Measurements from ENCODE around the gene SERPINA5. TPM values are rescaled to one million over a fixed set of nuclear protein-coding genes. Genes with fewer than 3 reads are reported as not detected.
A peak's percentile ranks its signal among the peaks of the same experiment; 100 is the strongest.

Gene SERPINA5
- total and polyA plus RNA-seq, 4 donors = 0.89 to 2.2 (median 1.4) TPM

DNA sequence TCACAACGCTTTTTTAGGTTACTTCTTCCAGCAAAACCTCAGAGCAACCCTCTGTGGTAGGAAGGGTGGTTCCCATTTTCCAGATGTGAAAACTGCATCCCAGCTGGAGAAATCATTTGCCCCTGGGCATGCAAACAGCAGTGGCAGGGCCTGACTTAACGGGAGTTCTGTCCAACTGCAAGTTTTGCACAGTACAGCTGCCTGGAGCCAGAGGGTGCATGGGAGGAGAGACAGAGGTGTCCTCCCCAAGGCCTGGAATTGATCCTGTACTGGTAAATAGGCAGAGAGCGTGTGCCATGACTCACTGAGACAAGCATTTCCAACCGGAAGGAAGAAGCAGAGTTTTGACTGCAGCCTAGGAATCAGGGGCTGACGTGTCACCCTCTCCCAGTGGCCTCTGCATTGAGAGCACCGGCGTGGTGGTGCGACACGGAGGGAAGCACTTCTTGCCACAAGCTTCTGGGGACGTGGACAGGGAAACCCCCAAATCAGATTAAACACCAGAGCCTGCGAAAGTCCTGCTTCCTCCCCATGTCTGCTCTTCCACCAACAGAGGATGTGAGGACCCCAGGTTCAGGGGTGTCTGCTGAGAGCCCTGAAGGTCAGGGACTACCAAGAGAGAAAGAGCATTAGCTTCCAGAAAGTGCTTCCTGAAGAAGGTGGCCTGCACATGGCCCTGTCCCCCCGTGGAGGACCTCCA lies 39.0 kb upstream of the SERPINA5 start:
- no peak overlapping the region for H3K27ac ChIP-seq (ENCODE audit: low read depth, low read length)
- DNase-seq (ENCODE audit: low read depth in 4 of 6, low spot score in 6 of 6) = no peak
- 87% methylated on average over 11 of the region's 12 CpGs for WGBS (ENCODE audit: insufficient coverage)
- no peaks in the 10 kb centered on the region for H3K27me3 ChIP-seq (ENCODE audit: control insufficient read depth, insufficient read depth, low read length)
- peaks cover 12% of the 10 kb centered on the region for H3K4me1 ChIP-seq (ENCODE audit: control insufficient read depth, insufficient read depth, low read length)
- no peak overlapping the region for H3K4me3 ChIP-seq (ENCODE audit: low read depth, low read length)
- peaks cover 2% of the 10 kb centered on the region for H3K9me3 ChIP-seq (ENCODE audit: control insufficient read depth, insufficient read depth, low read length)
- H3K36me3 ChIP-seq (ENCODE audit: control insufficient read depth, insufficient read depth, low read length) = no peaks in the 10 kb centered on the region

GRCh38 chr14:94542811-94543440 lies 38.3 kb upstream of the SERPINA5 start:
- no peaks in the 10 kb centered on the region for H3K27me3 ChIP-seq (ENCODE audit: control insufficient read depth, insufficient read depth, low read length)
- H3K36me3 ChIP-seq (ENCODE audit: control insufficient read depth, insufficient read depth, low read length) = no peaks in the 10 kb centered on the region
- H3K9me3 ChIP-seq (ENCODE audit: control insufficient read depth, insufficient read depth, low read length) = peaks cover 2% of the 10 kb centered on the region
- peaks cover 12% of the 10 kb centered on the region for H3K4me1 ChIP-seq (ENCODE audit: control insufficient read depth, insufficient read depth, low read length)
- no peak overlapping the region for H3K27ac ChIP-seq (ENCODE audit: low read depth, low read length)
- H3K4me3 ChIP-seq (ENCODE audit: low read depth, low read length) = no peak overlapping the region
- 78% methylated on average over 8 of the region's 9 CpGs for WGBS (ENCODE audit: insufficient coverage)
- DNase-seq (ENCODE audit: low read depth in 4 of 6, low spot score in 6 of 6) = no peak

DNA sequence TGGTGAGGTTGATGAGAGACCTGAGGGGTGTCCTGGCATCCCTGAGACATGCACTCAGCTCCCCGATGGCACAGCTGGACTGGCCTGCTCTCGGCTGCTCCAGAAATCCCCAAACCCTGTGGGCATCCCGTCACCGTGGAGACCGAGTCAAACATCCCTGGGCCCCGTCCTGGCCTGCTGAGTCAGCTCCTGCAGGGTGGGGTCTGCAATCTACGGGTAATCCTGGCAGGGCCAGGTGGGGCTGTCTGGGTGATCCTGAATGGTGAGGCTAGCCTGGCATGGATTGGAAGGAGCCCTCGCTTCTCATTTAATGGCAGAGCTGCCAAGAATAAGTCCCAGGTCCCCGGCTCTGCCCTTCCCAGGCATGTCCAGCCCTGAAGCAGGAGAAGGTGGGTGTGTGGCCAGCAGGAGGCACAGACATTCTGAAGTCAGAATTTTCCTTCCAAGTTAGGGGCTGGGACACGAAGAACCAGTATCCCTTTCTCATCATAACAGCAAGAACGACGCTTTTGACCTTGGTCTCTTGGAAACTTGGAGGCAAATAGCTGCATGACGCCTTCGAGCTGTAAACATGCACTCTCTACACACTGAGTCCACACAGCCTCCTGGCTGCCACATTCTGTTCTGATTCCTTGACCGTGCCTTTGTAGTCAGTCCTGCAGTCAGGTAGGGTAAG lies 37.6 kb upstream of the SERPINA5 start:
- DNase-seq (ENCODE audit: low read depth in 4 of 6, low spot score in 6 of 6) = peak in 1 of 6 donors; percentile 18
- H3K27me3 ChIP-seq (ENCODE audit: control insufficient read depth, insufficient read depth, low read length) = no peaks in the 10 kb centered on the region
- WGBS (ENCODE audit: insufficient coverage) = 75% methylated on average over 14 of the region's 15 CpGs
- H3K27ac ChIP-seq (ENCODE audit: low read depth, low read length) = no peak overlapping the region
- no peaks in the 10 kb centered on the region for H3K36me3 ChIP-seq (ENCODE audit: control insufficient read depth, insufficient read depth, low read length)
- H3K9me3 ChIP-seq (ENCODE audit: control insufficient read depth, insufficient read depth, low read length) = peaks cover 2% of the 10 kb centered on the region
- H3K4me3 ChIP-seq (ENCODE audit: low read depth, low read length) = no peak overlapping the region
- peaks cover 12% of the 10 kb centered on the region for H3K4me1 ChIP-seq (ENCODE audit: control insufficient read depth, insufficient read depth, low read length)

GRCh38 chr14:94544726-94545125 lies 36.5 kb upstream of the SERPINA5 start:
- H3K36me3 ChIP-seq (ENCODE audit: control insufficient read depth, insufficient read depth, low read length) = no peaks in the 10 kb centered on the region
- no peak overlapping the region for H3K4me3 ChIP-seq (ENCODE audit: low read depth, low read length)
- DNase-seq (ENCODE audit: low read depth in 4 of 6, low spot score in 6 of 6) = no peak
- peaks cover 2% of the 10 kb centered on the region for H3K9me3 ChIP-seq (ENCODE audit: control insufficient read depth, insufficient read depth, low read length)
- no peak overlapping the region for H3K27ac ChIP-seq (ENCODE audit: low read depth, low read length)
- peaks cover 18% of the 10 kb centered on the region for H3K4me1 ChIP-seq (ENCODE audit: control insufficient read depth, insufficient read depth, low read length)
- no peaks in the 10 kb centered on the region for H3K27me3 ChIP-seq (ENCODE audit: control insufficient read depth, insufficient read depth, low read length)
- 47% methylated on average over 6 of the region's 7 CpGs for WGBS (ENCODE audit: insufficient coverage)

- Histone ChIP-seq H3K4me1 (ENCODE audit: control insufficient read depth, insufficient read depth, low read length) (peaks cover 18% of the 10 kb centered on the region), H3K4me3 (ENCODE audit: low read depth, low read length) (no peak overlapping the region), H3K9me3 (ENCODE audit: control insufficient read depth, insufficient read depth, low read length) (peaks cover 2% of the 10 kb centered on the region), H3K27me3 (ENCODE audit: control insufficient read depth, insufficient read depth, low read length) (no peaks in the 10 kb centered on the region), H3K27ac (ENCODE audit: low read depth, low read length) (no peak overlapping the region), H3K36me3 (ENCODE audit: control insufficient read depth, insufficient read depth, low read length) (no peaks in the 10 kb centered on the region)
- peak in 3 of 6 donors; percentile 37 to 94 (median 74) for DNase-seq (ENCODE audit: low read depth in 4 of 6, low spot score in 6 of 6)
- WGBS (ENCODE audit: insufficient coverage) = 43% methylated on average over 13 of the region's 15 CpGs
Observed at GRCh38 chr14:94545131-94545841, 35.9 kb upstream of the SERPINA5 start.

DNA sequence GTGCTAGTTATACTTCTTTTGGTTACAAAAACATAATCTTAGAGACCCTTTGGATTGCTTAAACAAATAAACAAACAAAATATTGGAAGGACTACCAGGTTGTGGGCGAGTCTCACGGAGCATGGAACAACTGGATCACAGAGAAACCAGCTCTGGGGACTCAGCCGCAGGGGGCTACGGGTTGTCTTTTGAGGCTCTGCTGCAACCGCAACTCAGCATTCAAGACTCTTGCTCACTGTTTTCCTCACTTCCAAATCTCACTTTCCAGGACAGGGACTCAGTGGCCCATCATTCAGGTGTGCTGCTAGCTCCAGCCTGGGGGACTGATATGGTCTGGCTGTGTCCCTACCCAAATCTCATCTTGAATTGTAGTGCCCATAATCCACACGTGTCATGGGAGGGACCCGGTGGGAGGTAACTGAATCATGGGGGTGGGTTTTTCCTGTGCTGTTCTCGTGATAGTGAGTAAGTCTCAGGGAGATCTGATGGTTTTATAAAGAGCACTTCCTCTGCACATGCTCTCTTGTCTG lies 34.0 kb upstream of the SERPINA5 start:
- 94% methylated on average over 7 of the region's 8 CpGs for WGBS (ENCODE audit: insufficient coverage)
- no peak overlapping the region for H3K27ac ChIP-seq (ENCODE audit: low read depth, low read length)
- peaks cover 2% of the 10 kb centered on the region for H3K9me3 ChIP-seq (ENCODE audit: control insufficient read depth, insufficient read depth, low read length)
- H3K4me3 ChIP-seq (ENCODE audit: low read depth, low read length) = no peak overlapping the region
- no peak for DNase-seq (ENCODE audit: low read depth in 4 of 6, low spot score in 6 of 6)
- H3K4me1 ChIP-seq (ENCODE audit: control insufficient read depth, insufficient read depth, low read length) = peaks cover 18% of the 10 kb centered on the region
- H3K36me3 ChIP-seq (ENCODE audit: control insufficient read depth, insufficient read depth, low read length) = no peaks in the 10 kb centered on the region
- H3K27me3 ChIP-seq (ENCODE audit: control insufficient read depth, insufficient read depth, low read length) = no peaks in the 10 kb centered on the region

DNA sequence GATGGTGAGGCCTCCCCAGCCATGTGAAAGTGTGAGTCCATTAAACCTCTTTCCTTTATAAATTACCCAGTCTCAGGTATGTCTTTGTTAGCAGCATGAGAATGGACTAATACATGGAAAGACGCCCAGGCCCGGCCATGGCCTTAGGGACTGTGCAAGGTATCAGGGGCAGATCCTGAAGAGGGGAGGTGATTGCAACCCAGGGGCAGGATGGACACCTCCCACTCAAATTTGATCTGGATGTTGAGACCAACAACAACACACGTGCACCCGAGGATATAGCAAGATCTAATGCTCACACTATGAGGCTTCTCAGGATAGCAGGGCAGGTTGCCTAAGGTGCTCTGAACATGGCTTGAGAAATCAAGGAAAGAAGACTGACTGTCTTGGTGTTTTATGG lies 33.5 kb upstream of the SERPINA5 start:
- Histone ChIP-seq H3K27me3 (ENCODE audit: control insufficient read depth, insufficient read depth, low read length) (no peaks in the 10 kb centered on the region), H3K36me3 (ENCODE audit: control insufficient read depth, insufficient read depth, low read length) (no peaks in the 10 kb centered on the region)

DNA sequence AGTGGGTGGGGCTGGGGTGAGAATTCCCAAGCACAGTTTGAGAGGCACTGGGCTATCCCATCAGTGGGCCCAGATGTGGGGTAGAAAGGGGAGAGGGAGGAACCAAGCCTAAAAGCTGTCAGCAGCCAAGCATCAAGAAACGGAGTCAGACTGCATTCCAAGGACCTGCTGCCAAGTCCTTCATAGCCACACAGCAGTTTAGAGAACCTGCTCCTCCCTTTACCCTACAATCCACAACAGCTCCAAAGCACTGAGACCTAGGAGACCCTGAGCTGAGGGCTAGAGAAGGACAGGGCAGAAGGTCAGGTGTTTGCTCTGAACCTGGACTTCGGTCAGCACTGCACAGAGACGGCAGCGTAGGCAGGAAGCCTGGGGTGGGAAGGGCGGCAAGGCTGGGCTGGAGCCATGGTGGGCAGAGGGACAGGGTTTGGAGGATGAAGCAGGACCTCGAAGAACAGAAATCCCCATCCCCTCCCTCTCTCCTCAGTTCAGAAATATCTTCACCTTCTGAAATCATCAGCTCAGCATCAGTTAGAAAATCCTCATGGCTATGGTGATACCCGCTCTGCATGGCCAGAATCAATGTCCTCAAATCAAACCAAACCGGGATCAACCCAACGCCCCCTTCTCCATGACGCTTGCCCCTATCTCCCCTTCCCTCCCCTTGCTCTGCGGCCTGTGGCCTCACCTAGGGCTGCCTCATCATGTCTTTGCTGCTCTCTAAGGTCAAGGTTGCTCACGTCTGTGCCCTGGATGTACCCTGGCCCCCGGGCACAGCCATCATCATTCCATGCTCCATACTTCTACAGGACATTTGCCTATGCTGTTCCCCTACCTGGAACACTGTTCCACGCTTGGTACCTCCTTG lies 32.9 kb upstream of the SERPINA5 start:
- Histone ChIP-seq H3K27me3 (ENCODE audit: control insufficient read depth, insufficient read depth, low read length) (no peaks in the 10 kb centered on the region), H3K4me1 (ENCODE audit: control insufficient read depth, insufficient read depth, low read length) (peaks cover 18% of the 10 kb centered on the region), H3K27ac (ENCODE audit: low read depth, low read length) (no peak overlapping the region), H3K36me3 (ENCODE audit: control insufficient read depth, insufficient read depth, low read length) (no peaks in the 10 kb centered on the region), H3K9me3 (ENCODE audit: control insufficient read depth, insufficient read depth, low read length) (peaks cover 2% of the 10 kb centered on the region), H3K4me3 (ENCODE audit: low read depth, low read length) (no peak overlapping the region)
- WGBS (ENCODE audit: insufficient coverage) = 93% methylated on average over 13 of the region's 14 CpGs
- DNase-seq (ENCODE audit: low read depth in 4 of 6, low spot score in 6 of 6) = no peak

More for the DNA sequence above, 33.5 kb upstream of the SERPINA5 start:
- DNase-seq (ENCODE audit: low read depth in 4 of 6, low spot score in 6 of 6) = no peak
- Histone ChIP-seq H3K9me3 (ENCODE audit: control insufficient read depth, insufficient read depth, low read length) (peaks cover 2% of the 10 kb centered on the region), H3K4me3 (ENCODE audit: low read depth, low read length) (no peak overlapping the region), H3K4me1 (ENCODE audit: control insufficient read depth, insufficient read depth, low read length) (peaks cover 18% of the 10 kb centered on the region), H3K27ac (ENCODE audit: low read depth, low read length) (no peak overlapping the region)
- 25% methylated on average over 2 of the region's 4 CpGs for WGBS (ENCODE audit: insufficient coverage)
